Right ventricle myocardium superior (tissue), 1 donor: ENCODE measurements around the gene BARHL1. TPM values are rescaled to one million over a fixed set of nuclear protein-coding genes. Genes with fewer than 3 reads are reported as not detected.

ENCODE experiments used
- ATAC-seq: fragments of 200-7000 bp; cut with Tn5 transposase; one replicate; pipeline ENCODE4 v1.9.1; 2020; ENCODE audit warnings: mild to moderate bottlenecking; ENCODE audit not compliant: poor library complexity
- DNase-seq: peaks from one replicate; pipeline ENCODE4 v3.0.0-alpha.2; 2020
- intact Hi-C: fragments of 100-400 bp; cut with DNase I; formaldehyde crosslinking; loops from one replicate; pipeline ENCODE4 v1.11.2; 2022
- total RNA-seq: library from RNA; stranded (reverse); fragmentation: NEBNext Ultra II Directional; extraction: Animal tissue kit (Norgen Biotek cat#: 25700); gene quantifications from one replicate; pipeline ENCODE4 v1.2.1, GENCODE V29; 2021
- donor health status: DM: no; HTN: yes; CAD: no; lungs with severe emphysema.

The BARHL1 gene
- total RNA-seq, 1 donor from 2014 or later = not detected

- DNase-seq = no peak
- ATAC-seq = no peak
- intact Hi-C loops = no loop called here
Measured at GRCh38 chr9:132583584-132584304, 1.3 kb downstream of the BARHL1 start.

DNA sequence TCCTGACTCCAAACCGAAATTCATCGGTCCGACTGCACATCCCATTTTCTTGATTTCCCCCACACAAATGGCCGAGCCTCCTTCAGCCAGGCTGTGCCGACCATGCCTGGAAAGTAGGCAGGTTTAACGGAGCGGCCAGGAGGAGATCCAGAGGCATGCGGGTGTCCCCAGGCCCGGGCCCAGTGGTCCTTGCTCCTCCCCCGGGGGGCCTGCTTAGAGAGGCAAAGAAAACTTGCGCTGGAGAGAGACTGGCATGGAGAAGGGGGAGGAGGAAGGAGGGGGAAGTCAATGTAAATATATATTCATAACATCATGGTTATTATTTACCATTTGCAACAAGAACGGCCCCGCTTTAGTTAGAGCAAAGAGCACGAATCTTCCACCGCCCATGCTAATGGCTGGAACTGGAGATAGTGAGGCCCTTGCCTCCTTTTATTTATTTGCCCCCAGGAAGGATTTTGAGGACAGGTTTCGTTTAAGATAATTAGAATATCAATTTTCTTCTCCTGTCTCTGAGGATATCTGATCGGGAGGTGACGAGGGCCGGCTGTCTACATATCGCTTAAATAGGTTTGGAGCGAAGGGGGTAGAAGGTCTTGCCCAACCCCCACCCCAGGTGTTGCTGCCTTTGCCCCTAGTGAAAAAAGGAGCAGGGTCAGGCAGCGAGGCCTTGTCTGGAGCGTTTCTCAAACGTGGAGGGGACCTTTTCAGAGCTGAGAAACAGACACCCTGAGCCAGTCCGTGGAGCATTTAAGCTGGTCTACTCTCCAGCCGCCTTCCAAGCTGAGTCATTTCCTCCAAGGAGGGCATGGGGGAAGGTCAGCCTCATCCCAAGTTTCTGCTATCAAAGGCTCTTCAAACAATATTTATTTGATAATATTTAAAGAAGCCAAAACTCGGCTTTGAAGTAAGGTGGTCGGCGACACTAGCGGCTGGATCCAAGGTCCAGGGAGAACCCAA is 2.5 kb downstream of the BARHL1 start:
- ATAC-seq (no peak), DNase-seq (no peak)
- intact Hi-C loops = no loop called here

- DNase-seq (no peak), ATAC-seq (no peak)
- intact Hi-C loops = no loop called here
Measured at GRCh38 chr9:132585954-132586829, 3.8 kb downstream of the BARHL1 start.

- no peak for DNase-seq
- ATAC-seq = no peak
- intact Hi-C loops = no loop called here
Measured at GRCh38 chr9:132586830-132587591, 4.6 kb downstream of the BARHL1 start.

DNA sequence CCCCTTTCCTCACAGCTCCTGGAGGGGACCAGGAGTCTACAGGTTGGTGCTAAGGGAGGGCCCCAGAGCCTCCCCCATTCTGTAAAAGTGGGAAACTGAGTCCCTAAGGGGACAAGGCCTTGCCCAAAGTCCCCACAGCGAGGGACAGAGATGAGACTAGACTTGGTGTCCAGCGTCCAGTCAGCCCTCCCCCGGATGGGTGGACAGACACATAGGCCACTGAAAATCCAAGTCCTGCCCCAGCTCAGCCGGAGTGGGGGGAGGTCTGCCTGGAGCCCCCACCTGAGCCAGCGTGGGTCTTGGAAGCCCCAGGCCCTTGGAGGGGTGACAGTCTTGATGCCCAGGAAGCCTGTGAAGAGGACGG is 5.2 kb downstream of the BARHL1 start:
- intact Hi-C loops = no loop called here
- DNase-seq = no peak
- no peak for ATAC-seq

- ATAC-seq (no peak), DNase-seq (no peak)
- intact Hi-C loops = no loop called here
Measured at GRCh38 chr9:132588098-132588497, 5.7 kb downstream of the BARHL1 start.

- intact Hi-C loops = no loop called here
- no peak for DNase-seq
- no peak for ATAC-seq
Measured at GRCh38 chr9:132588501-132589147, 6.2 kb downstream of the BARHL1 start.

DNA sequence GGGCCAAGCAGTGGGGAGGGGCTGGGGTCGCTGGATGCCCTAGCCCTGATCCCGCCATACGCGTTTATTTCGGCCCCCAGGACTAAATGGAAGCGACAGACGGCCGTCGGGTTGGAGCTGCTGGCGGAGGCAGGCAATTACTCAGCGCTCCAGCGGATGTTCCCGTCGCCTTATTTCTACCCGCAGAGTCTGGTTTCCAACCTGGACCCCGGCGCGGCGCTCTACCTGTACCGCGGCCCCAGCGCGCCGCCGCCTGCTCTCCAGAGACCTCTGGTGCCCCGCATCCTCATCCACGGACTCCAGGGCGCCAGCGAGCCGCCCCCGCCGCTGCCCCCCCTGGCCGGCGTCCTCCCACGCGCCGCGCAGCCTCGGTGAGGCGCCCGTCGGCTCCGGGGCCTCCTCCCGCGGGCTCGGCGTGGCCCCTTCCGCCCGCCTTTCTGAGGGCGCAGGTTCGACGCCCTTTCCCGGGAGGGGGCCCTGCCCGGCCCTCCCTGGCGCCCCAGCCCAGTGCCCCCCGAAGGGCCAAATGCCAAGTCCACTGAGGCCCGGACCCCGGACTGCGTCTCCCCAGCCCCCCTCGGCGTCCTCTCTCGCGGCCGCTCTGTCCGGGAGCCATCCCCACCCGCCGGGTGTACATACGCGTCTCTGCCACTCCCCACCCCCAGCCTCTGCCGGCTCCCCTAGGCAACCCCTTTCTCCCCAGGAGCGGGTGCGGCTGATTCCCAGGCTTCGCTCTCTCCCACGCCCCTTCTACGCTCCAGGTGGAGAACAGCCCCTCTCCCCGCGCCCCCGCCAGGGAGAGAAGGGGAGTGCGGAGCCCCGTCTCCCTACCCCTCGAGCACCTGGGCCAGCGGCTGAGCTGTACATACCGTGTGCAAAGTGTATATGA is 7.0 kb downstream of the BARHL1 start:
- intact Hi-C loops = no loop called here
- DNase-seq = no peak
- ATAC-seq = no peak

GRCh38 chr9:132590037-132590317 is 7.6 kb downstream of the BARHL1 start:
- no peak for DNase-seq
- intact Hi-C loops = no loop called here
- no peak for ATAC-seq

- intact Hi-C loops = no loop called here
- DNase-seq (no peak), ATAC-seq (no peak)
Measured at GRCh38 chr9:132590318-132591182, 8.1 kb downstream of the BARHL1 start.

- no peak for DNase-seq
- ATAC-seq = no peak
- intact Hi-C loops = no loop called here
Measured at GRCh38 chr9:132591244-132591643, 8.8 kb downstream of the BARHL1 start.

DNA sequence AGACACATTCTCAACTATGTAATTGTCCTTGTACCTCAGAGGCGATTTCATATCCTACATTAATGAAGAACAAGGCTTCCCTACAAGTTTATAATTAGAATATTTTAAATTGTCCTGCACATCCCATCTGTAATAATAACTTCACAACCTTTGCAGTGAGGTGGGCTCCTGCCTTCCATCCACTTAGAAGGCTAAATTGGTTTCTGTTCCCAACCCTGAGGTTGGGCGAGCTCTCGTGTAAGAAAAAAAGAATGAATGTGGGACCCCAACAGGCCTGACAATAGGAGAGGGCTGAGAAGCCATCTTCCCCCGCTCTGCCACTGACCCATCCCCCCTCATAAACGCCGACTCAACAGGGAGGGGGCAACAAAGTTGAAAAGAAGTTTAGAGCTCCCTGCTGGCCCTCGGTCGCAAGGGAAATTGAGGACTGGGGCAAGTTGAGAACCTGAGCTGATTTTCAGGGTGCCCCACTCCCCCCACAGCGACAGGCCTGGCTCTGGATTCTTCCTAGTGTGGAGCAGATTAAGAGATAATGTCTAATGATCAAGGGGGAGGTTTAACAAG is 9.4 kb downstream of the BARHL1 start:
- ATAC-seq (no peak), DNase-seq (no peak)
- intact Hi-C loops = no loop called here

DNA sequence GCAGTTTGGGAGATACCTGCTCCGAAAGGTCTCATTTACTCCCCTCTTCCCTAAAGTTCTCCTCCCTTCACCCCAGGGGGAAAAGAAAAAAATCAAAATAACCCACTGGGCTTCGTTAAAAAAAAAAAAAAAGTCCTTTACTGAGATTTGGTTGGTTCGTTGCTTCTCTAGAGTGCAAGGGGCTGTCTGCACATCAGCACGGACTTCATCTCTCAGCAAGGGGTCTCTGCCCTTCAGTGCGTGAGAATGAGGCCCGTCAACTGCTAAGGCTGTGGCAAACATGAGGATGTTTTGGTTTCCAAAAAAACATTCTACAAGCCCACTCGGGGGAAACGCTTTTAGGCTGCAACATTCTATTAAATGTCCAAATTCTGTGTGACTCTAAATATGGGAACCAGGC is 10.0 kb downstream of the BARHL1 start:
- intact Hi-C loops = no loop called here
- DNase-seq = no peak
- ATAC-seq = no peak

DNA sequence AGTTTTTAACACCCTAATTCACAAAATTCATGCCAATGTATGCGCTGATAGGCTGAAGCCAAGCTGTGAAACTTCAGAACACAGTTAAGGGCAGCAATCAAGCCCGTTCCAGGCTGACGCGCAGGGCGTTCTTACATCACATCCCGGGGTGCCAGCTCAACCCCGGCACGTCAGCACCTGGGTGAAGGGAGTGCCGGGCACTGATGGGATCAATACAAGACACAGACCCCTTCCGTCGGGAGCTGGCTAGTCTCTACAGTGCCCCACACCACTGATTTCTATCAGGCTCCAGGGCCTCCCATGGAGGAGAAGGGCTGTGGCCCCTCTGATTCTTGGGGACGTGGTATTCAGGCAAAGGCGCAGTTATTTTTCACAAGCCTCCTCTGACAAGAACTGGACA is 12.0 kb downstream of the BARHL1 start:
- DNase-seq = no peak
- ATAC-seq = no peak
- intact Hi-C loops = no loop called here

DNA sequence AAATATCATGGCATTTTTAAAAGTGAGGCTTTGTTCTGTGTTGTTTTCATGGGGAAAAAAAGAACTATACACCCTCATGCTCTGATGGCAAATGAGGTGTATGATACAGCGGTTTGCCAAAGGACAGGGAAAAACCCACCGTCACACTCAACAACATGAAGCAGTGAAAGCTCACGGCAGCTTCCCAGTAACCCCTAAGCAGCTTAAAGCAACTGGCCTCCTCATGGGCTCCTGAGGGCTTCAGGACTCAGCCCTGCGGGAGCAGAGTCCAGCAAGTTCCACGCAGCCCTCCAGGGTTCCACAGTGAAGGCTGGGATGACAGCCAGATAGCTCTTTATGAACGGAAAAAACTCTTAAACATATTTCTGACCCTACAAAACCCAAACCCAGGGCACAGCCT is 12.9 kb downstream of the BARHL1 start:
- ATAC-seq (no peak), DNase-seq (no peak)
- intact Hi-C loops = no loop called here

- no peak for ATAC-seq
Measured at GRCh38 chr9:132596200-132596599, 13.8 kb downstream of the BARHL1 start.

More at GRCh38 chr9:132596200-132596599, 13.8 kb downstream of the BARHL1 start:
- DNase-seq = no peak
- intact Hi-C loops = no loop called here
